OCI-LY3 (cell line): ENCODE measurements around the gene TP53INP2.

Source experiments
- H2AFZ ChIP-seq: fragments of 200-600, 300-600 bp; shearing (Covaris generic); 2 replicates; pipeline ENCODE4 v1.6.0; 2014; ENCODE audit warnings: antibody characterized with exemption, low read depth, low read length
- H3K27ac ChIP-seq: fragments of 200-600, 300-600 bp; sonication (generic); 2 replicates; pipeline ENCODE4 v1.5.1; 2014; ENCODE audit warnings: mild to moderate bottlenecking, low read length, moderate library complexity, mixed read lengths
- H3K27me3 ChIP-seq: fragments of 200-600, 300-600 bp; sonication (generic); 2 replicates; pipeline ENCODE4 v1.6.1; 2014; ENCODE audit warnings: low read depth, low read length, mixed read lengths
- H3K36me3 ChIP-seq: fragments of 200-600, 300-600 bp; sonication (generic); replicated peaks from 2 replicates; pipeline ENCODE3; 2014; ENCODE audit warnings: low read depth, low read length, mixed read lengths
- H3K4me1 ChIP-seq: fragments of 300-600, 200-600 bp; sonication (generic); 2 replicates; pipeline ENCODE4 v1.6.1; 2014; ENCODE audit warnings: low read length, mixed read lengths
- H3K4me2 ChIP-seq: fragments of 200-600, 300-600 bp; sonication (generic); 2 replicates; pipeline ENCODE4 v1.6.1; 2014; ENCODE audit warnings: low read length, mixed read lengths
- H3K4me3 ChIP-seq: fragments of 300-600, 200-600 bp; sonication (generic); 2 replicates; pipeline ENCODE4 v1.5.1; 2014; ENCODE audit warnings: antibody characterized with exemption, mild to moderate bottlenecking, low read length, moderate library complexity
- H3K79me2 ChIP-seq: fragments of 300-600, 200-600 bp; shearing (Covaris generic); 2 replicates; pipeline ENCODE4 v1.6.1; 2014; ENCODE audit warnings: mild to moderate bottlenecking, low read length, mixed read lengths
- H3K9ac ChIP-seq: fragments of 300-600, 200-600 bp; shearing (Covaris generic); 2 replicates; pipeline ENCODE4 v1.6.0; 2014; ENCODE audit warnings: mild to moderate bottlenecking, low read length, moderate library complexity
- H3K9me3 ChIP-seq: fragments of 200-600, 300-600 bp; shearing (Covaris generic); 2 replicates; pipeline ENCODE4 v1.6.1; 2014; ENCODE audit warnings: low read length, mixed read lengths; ENCODE audit not compliant: insufficient read depth
- H4K20me1 ChIP-seq: fragments of 200-600, 300-600 bp; sonication (generic); 2 replicates; pipeline ENCODE4 v1.6.1; 2016; ENCODE audit warnings: low read length, mixed read lengths; ENCODE audit not compliant: insufficient read depth
- EZH2phosphoT487 ChIP-seq: fragments of 200-600 bp; shearing (Covaris generic); IDR thresholded peaks from 2 replicates; pipeline ENCODE4 v1.6.1; 2018; ENCODE audit warnings: antibody characterized with exemption, mixed run types, low read depth
- TF ChIP-seq, protein P1 (sequence below): fragments of 200-600, 300-600 bp; sonication (generic); IDR thresholded peaks from 2 replicates; pipeline ENCODE4 v1.5.1; 2014; ENCODE audit warnings: antibody characterized with exemption, low read length, low read depth

Gene TP53INP2

DNA sequence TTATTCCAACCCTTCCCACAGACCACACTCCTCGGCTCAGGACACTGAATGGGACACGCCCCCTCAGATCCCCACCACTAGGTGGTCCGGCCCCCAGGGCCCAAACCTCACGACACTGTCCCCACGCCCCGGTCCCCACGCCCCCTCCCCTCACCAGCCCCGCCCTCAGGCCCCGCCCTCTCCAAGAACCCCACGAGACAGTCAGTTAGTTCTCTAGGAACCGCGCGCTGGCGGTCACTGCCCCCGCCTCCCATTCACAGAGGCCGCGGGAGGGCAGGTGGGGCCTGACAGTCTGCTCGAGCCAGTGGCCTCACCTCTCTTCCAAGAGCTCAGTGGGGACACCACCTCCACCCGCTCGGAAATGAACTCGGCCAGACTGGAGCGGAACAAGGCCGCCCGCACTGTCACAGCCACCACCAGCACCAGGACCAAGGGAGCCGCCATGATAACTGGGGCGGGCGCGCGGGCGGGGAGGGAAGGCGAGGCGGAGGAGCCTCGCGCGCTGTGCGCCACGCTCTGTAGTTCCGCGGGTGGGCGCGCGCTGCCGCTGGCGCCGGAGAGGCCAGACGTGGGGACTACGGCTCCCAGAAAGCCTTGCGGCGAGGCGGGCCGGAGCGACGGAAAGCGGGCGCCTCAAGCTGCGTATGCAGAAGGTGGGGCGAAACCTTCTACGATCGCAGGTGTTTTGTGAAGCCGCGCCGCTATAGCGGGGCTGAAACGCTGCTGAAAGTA is 27.3 kb upstream of the TP53INP2 start, which contains the start of gene PIGU:
Gene PIGU, minus strand, starts transcription at position 451 of the 732 bp plus-strand sequence. Its CDS starts 7 bp downstream, at position 444.
- Histone ChIP-seq H3K79me2 (peaks cover 29% of the 10 kb centered on the region), H3K36me3 (no peaks in the 10 kb centered on the region), H3K4me1 (peaks cover 22% of the 10 kb centered on the region), H3K27ac (peak within 1 kb of the TSS; percentile 44; the same call in 1 of the 2 replicates), H3K4me2 (peak within 1 kb of the TSS; percentile 84), H4K20me1 (no peaks in the 10 kb centered on the region), H3K9me3 (no peaks in the 10 kb centered on the region), H2AFZ (peak within 1 kb of the TSS; percentile 71), H3K4me3 (peak within 1 kb of the TSS; percentile 81), H3K27me3 (no peaks in the 10 kb centered on the region), H3K9ac (peak within 1 kb of the TSS; percentile 72)
- TF ChIP-seq, protein P1, sequence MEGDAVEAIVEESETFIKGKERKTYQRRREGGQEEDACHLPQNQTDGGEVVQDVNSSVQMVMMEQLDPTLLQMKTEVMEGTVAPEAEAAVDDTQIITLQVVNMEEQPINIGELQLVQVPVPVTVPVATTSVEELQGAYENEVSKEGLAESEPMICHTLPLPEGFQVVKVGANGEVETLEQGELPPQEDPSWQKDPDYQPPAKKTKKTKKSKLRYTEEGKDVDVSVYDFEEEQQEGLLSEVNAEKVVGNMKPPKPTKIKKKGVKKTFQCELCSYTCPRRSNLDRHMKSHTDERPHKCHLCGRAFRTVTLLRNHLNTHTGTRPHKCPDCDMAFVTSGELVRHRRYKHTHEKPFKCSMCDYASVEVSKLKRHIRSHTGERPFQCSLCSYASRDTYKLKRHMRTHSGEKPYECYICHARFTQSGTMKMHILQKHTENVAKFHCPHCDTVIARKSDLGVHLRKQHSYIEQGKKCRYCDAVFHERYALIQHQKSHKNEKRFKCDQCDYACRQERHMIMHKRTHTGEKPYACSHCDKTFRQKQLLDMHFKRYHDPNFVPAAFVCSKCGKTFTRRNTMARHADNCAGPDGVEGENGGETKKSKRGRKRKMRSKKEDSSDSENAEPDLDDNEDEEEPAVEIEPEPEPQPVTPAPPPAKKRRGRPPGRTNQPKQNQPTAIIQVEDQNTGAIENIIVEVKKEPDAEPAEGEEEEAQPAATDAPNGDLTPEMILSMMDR, result no peak
- TF ChIP-seq EZH2phosphoT487, result no peak

DNA sequence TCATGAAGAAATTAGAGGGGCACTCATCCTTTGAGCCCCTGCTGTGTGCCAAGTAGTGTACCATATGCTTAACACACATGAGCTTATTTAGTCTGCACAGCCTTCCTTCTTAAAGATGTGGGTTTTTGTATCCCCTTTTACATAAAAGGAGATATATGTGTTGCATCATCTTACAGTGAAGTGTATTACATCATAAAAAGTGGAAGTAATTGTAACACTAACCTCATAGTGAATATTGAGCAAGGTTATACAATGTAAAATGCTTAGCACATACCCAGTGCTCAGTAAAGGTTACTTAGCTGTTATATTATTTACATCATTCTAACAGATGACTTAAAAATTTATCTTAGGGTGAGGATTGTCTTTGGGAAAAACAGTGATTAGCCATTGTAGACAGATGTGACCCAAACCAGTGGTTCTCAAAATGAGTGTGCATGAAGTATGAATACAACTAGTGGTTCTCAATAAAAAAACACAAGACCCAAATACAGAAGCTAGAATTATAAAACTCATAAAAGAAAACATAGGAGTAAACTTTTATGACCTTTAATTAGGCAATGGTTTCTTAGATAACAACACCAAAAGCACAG is 23.5 kb upstream of the TP53INP2 start:
- no peaks in the 10 kb centered on the region for H3K36me3 ChIP-seq
- peak overlapping the region; percentile 6 for H3K4me2 ChIP-seq
- H3K9ac ChIP-seq, result no peak overlapping the region
- no peak overlapping the region for H3K4me3 ChIP-seq
- no peaks in the 10 kb centered on the region for H3K9me3 ChIP-seq
- peaks cover 13% of the 10 kb centered on the region for H3K79me2 ChIP-seq
- no peak overlapping the region for H3K27ac ChIP-seq
- peaks cover 20% of the 10 kb centered on the region for H3K4me1 ChIP-seq
- H4K20me1 ChIP-seq, result no peaks in the 10 kb centered on the region
- H3K27me3 ChIP-seq, result no peaks in the 10 kb centered on the region
- TF ChIP-seq EZH2phosphoT487, result no peak
- TF ChIP-seq, protein P1, result no peak
- no peak overlapping the region for H2AFZ ChIP-seq

DNA sequence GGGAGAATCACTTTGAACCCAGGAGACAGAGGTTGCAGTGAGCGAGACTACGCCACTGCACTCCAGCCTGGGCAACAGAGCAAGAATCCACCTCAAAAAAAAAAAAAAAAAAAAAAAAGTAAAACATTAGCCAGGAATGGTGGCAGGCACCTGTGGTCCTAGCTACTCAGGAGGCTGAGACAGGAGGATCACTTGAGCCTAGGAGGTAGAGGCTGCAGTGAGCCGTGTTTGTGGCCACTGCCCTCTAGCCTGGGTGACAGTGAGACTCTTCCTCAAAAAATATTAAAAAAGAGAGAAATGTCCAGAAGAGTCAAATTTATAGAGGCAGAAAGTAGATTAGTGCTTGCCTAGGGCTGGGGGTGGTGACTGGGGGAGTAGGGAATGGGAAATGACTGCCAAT is 20.5 kb upstream of the TP53INP2 start:
- Histone ChIP-seq H3K9ac (no peak overlapping the region), H4K20me1 (no peaks in the 10 kb centered on the region), H3K4me2 (no peak overlapping the region), H3K4me3 (no peak overlapping the region), H3K36me3 (no peaks in the 10 kb centered on the region), H3K4me1 (peaks cover 10% of the 10 kb centered on the region), H3K27ac (no peak overlapping the region), H3K27me3 (no peaks in the 10 kb centered on the region), H3K9me3 (no peaks in the 10 kb centered on the region), H3K79me2 (no peaks in the 10 kb centered on the region), H2AFZ (no peak overlapping the region)
- TF ChIP-seq EZH2phosphoT487, result no peak
- TF ChIP-seq, protein P1, result no peak

DNA sequence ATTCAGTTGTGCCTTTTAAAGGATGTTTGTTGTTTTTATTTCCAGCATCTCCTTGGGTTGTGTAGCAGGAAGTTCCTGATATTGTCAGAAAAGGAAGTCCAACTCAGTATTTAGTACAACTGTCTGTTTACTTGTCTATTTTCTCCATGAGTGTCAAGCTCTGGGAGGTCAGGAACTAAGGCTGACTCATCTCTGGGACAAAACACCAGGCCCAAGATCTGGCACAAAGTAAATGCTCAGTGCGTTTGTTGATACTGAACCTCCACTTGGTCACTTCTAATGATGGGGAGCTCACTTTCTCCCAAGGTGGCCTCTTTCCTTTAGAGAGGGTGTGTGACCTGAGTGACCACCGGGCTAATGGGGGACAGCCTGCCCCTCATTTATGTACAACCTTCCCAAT is 14.7 kb upstream of the TP53INP2 start:
- Histone ChIP-seq H4K20me1 (no peaks in the 10 kb centered on the region), H3K9me3 (no peaks in the 10 kb centered on the region), H3K4me2 (no peak overlapping the region), H2AFZ (no peak overlapping the region), H3K9ac (no peak overlapping the region), H3K27me3 (no peaks in the 10 kb centered on the region), H3K4me1 (no peaks in the 10 kb centered on the region), H3K4me3 (no peak overlapping the region), H3K36me3 (no peaks in the 10 kb centered on the region), H3K79me2 (no peaks in the 10 kb centered on the region), H3K27ac (no peak overlapping the region)
- TF ChIP-seq, protein P1, result no peak
- TF ChIP-seq EZH2phosphoT487, result no peak
